Stimulated activated CD8-positive, alpha-beta memory T cell treated with anti-CD3 and anti-CD28 coated beads, Interleukin-15, amount 100 ng/mL, for 48 hours (primary cell): Measurements from ENCODE around the gene C20orf144.
"Not testable (repeated sequence)": the region's sequence is repeated elsewhere in the genome, so short reads cannot be mapped to it uniquely, and the experiment has no call there.

Experiments
- DNase-seq, 2 donors: peaks; one replicate each; pipeline ENCODE4 v3.0.0-alpha.2; 2020; ENCODE audit warnings: low read depth in 2 of 2

The C20orf144 gene

DNA sequence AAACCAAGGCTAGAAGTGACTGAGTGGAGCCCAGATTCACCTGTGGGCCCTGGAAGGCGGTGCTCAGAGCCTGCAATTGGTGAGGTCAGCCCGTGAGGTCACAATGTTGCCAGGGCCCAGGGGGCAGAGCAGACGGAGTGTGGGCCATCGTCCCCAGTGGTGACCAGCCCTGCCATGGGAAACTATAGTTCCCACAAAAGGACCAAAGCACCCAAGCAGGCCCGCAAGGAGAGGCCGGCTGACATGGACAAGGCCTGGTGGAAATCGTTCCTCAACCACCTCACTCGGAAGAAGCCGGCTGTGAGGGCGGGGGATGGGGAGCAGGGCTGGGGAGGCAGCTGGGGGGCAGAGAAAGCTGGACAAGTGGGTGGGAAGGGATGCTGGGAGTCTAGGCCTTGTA is at the start of gene C20orf144:
TSS of gene C20orf144 (plus strand) at position 156 of the 400 bp plus-strand sequence. CDS start at position 175, 19 bp downstream.
- no peak for DNase-seq

GRCh38 chr20:33621717-33622400 is 40.3 kb upstream of the C20orf144 start:
- no peak for DNase-seq

DNA sequence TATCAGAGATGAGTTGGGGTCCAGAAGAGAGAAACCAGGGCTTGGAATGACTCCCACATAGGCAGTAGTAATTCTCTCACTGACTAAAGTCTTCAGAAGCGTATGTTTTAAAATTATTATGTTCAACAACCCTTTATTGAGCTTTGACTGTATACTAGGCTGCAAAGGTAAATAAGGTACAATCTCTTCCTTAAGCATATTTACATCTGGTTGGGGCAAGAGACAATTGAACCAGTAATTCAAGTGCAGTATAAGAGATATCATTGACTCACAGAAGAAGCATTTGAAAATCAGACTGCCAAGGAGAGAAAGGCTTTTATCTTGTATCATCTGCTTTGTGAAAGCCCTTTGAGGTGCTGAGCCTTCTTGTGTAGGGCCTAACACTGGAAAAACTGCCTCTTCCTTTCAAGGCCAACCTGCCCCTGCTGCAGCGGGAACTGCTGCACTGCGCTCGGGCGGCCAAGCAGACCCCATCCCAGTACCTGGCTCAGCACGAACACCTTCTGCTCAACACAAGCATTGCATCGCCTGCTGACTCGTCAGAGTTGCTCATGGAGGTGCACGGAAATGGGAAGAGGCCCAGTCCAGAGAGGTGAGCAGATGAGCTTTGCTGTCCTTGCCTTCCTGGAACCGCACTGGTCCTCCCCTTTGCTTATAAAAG is 39.3 kb upstream of the C20orf144 start:
- no peak for DNase-seq

DNA sequence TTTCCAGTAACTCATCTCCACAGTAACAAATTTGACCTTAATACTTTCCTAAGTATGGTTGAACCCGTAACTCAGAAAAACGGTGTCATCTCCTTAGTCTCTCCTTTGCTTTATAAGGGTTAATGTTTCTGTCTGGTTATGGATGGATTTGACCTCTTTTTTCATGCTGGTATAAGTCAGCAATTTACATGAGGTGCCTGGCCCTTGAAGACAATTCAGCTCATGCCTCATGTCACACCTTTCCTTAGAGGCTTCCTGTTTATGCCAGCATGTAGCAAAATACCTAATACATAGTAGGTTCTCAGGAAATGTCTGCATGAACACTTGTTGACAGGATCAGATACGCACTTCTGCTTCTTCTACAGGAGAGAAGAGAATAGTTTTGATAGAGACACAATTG is 37.7 kb upstream of the C20orf144 start:
- DNase-seq: no peak

- no peak for DNase-seq
Measured at GRCh38 chr20:33626190-33626589, 35.9 kb upstream of the C20orf144 start.

GRCh38 chr20:33627577-33628216 is 34.4 kb upstream of the C20orf144 start:
- no peak for DNase-seq

DNA sequence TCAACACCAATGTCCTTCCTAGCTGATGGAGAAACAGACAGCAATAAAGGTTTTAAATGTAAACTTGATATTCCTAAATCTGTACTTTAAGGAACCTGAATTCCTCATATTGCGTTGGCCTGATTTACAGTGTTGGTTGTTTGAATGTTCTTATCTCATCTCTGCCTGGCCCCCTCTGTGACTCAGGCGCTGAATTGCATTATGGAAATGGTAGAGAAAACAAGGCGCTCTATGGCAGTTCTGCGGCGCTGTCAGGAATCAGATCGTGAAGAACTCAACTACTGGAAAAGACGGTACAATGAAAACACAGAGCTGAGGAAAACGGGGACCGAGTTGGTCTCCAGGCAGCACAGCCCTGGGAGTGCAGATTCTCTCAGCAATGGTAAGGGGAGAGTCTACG is 32.6 kb upstream of the C20orf144 start:
- DNase-seq: no peak

GRCh38 chr20:33629979-33630378 is 32.1 kb upstream of the C20orf144 start:
- DNase-seq: no peak

GRCh38 chr20:33630507-33630906 is 31.6 kb upstream of the C20orf144 start:
- no peak for DNase-seq

GRCh38 chr20:33631910-33632309 is 30.2 kb upstream of the C20orf144 start:
- not testable (repeated sequence) for DNase-seq

- no peak for DNase-seq
Measured at GRCh38 chr20:33635341-33635740, 26.8 kb upstream of the C20orf144 start.

DNA sequence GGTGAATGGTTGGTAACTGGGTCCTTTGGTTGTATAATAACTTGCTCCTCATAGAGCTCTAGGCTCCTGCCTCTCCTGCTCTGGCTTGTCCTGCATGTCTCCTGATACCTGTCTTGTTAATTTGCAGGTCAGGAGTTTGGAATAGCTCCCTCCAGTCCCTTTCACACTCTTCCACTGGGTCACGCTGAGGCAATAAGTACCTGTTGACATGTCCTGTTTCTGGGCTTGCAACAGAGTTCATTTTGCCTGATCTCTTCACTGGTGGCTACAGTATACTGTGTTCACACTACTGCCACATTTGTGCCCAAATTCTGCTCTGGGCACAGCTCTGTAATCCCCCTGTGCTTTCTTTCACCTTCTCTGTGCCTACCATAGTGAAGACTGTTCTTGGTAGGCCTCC is 25.4 kb upstream of the C20orf144 start:
- no peak for DNase-seq

DNA sequence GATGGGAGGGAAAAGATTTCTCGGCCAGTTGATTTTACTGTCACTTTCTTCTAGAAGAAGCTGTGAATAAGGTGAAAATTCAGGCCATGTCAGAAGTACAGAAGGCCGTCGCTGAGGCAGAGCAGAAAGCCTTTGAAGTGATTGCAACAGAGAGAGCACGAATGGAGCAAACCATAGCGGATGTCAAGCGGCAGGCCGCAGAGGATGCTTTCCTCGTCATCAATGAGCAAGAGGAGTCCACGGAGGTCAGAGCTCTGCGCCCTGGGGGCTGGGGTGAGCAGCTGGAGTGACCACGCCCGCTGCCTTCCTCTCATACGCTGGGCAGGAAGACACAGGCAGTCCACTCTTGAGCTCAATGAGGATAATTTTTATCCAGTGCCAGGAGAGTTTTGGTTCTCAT is 21.8 kb upstream of the C20orf144 start:
- DNase-seq: no peak

DNA sequence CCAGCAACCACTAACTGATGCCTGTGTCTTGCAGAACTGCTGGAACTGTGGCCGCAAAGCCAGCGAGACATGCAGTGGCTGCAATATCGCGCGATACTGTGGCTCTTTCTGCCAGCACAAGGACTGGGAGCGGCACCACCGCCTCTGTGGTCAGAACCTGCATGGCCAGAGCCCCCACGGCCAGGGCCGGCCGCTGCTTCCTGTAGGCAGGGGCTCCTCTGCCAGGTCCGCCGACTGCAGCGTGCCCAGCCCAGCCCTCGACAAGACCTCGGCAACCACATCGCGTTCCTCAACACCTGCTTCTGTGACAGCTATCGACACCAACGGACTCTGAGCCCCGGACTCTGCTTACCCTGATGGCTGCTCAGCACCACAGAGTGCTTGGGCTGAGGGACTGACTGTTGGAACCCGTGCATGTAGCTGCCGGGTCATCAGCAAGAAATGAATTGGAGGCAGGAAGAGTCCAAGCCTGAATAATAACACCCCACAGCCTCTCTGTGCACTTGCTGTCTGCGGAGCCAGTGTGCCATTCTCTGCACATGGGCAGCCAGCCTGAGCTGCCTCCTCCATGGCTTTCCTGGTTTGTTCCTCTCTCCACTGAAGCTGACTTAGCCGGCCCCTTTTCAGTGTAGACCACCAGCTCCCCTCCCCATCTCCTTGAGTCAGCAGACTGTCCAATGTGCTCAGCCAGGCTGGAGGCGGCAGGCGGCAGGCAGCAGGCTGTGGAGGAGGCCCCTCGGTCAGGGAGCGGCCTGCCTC is 17.6 kb upstream of the C20orf144 start:
- DNase-seq: no peak

DNA sequence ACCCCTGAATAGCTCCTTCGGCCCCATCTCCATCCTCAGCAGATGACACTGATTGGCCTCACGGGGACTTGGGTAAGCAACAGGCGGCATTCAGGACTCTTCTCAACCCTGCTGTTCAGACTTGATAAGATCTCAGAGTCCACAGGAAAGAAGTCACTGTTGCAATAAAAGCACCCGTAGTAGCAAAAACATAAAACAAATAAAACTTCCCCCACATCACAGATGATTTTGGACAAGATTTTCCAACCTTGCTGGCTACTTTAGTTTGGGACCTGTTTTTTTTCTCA is 17.1 kb upstream of the C20orf144 start:
- no peak for DNase-seq

DNA sequence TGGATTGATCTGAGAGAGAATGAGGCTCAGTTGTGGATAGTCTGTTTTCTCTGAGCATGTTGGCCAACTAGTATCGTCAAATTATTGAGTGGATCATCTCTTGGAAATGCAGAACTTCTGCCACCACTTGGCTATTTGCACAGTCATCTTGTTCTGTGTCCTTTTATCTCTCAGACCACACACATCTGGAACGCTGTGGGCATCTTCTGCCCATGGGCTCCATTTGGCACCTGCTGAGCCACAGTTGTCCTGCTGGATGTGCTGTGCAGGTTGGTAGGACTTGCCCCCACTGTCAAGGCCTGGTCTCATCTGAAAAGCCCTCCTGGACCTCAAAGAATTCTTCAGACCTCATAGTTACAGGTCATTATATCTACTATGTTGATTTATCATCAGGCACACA is 16.7 kb upstream of the C20orf144 start:
- DNase-seq: no peak

DNA sequence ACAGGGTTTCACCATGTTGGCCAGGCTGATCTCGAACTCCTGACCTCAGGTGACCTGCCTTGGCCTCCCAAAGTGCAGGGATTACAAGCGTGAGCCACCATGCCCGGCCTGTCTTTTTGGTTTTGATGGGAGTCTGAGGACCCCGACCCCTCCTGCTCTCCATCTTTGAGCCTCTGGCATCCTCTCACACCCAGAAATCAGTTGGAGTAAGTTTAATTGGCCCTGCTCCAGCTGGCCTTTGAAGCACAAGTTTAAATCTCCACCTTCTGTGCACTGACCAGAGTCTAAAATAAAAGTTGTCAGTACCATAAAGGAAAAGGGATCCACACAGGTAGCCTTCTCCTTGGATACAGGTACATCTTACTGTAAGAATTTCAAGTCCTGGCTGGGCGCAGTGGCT is 15.9 kb upstream of the C20orf144 start:
- DNase-seq: no peak

DNA sequence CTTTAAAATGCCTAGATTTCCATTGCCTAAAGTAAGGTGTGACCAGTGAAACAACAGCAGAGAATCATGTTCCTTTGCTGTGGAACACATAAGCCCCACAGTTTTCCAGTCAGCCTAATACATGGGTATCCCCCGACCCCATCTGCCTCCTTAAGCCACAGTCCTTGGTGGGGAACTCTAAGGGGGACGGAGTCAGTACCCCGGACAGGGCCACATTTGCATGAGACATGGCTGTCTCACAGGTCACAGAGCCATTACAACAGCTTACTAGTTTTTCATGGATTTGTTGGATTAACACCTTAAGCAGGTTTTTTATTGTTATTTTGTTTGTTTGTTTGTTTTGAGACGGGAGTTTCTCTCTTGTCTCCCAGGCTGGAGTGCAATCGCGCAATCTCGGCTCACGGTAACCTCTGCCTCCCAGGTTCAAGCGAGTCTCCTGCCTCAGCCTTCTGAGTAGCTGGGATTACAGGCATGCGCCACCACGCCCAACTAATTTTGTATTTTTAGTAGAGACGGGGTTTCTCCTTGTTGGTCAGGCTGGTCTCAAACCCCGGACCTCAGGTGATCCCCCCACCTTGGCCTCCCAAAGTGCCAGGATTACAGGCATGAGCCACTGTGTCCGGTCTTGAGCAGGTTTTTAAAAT is 15.0 kb upstream of the C20orf144 start:
- DNase-seq: not testable (repeated sequence)

DNA sequence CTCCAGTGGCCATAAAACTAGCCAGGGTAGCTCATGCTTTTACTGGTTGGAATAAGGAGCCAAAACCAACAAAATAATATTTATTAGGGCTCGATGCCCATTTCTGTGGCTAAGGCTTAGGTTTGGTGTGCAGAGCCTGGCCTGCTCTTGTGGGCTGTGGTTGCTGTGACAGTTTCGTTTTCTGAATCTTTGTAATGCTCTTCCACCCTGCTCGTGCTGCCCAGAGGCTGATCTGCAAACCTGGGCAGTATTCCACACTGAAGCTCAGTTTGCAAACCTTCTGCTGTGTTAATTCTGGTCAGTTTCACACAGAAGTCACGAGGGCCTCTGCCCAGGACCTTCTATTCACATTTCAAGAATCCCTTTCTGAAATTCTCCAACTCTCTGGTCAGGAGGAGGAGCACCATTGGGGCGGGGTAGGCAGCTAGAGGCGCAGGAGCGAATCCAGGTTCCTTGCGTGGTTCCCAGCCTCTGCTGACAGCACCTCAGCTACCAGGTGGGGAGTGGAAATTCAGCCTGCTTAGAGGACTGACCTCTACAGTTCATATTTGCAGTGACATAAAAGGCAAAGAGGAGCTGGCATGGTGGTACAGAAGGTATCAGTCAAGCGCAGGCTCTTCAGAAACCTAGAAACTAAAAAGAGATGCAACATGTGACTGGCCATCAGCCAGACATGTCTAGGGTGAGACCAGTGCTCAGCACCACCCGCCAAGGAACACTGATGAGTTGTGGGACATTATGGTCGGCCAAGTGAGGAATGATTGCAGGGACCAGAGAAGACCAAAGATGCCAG is 14.3 kb upstream of the C20orf144 start:
- DNase-seq: no peak

GRCh38 chr20:33648396-33649004 is 13.6 kb upstream of the C20orf144 start:
- no peak for DNase-seq

DNA sequence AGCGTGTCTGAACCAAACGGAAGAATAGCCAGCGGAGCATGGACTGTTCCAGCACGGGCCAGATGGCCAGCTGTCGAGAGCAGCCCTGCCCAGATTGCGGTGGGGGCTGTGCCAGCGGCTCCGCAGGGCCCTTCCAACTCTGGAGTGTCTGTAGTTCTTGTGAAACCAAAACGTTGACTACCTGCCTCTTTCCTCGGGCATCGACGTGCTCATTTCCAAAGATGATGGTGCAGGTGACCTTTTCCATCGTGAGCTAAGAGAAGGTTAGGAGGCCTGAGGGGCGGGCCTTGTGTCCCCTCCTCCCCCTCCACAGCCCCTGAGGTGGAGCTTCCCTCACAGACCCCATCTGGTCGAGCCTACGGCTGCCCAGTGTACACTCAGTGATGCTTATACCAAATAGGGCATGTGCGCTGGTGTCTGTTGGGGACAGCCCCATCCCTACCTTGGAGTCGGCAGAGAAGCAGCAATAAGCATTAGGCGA is 12.9 kb upstream of the C20orf144 start:
- no peak for DNase-seq
